C4-2B (cell line): Measurements from ENCODE around the gene RPGRIP1L.

Experiments
- CTCF ChIP-seq: fragments of 450-650 bp; conservative IDR thresholded peaks from 2 replicates; pipeline ENCODE4 v1.5.1; 2017; ENCODE audit warnings: mild to moderate bottlenecking
- ZFX ChIP-seq: fragments of 450-650 bp; IDR thresholded peaks from 2 replicates; pipeline ENCODE4 v1.6.1; 2017

DNA sequence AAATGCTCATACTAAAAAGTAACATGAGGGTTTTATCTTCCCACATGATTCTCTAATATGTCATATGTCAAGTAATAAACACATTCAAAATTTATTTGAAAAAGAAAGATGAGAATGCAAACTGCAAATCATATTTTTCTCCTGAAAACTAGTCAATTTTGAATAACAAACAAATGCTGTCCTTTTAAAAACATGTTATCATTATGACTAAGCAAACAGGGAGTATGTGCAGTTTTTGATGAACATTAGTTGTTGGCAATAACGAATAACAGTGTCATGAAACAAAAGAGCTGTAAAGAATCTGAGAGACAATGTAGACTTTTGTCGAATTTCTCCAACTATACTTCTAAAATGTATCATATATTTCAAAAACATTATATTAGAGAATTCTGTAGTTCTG is 34.8 kb downstream of the RPGRIP1L start:
- TF ChIP-seq CTCF (no peak), ZFX (no peak)
